Neural cell (in vitro differentiated cells): ENCODE results near the gene PAX6.

Source experiments
- CTCF ChIP-seq: fragments of 450-650 bp; IDR thresholded peaks from 2 replicates; pipeline ENCODE4 v1.5.1; 2014; ENCODE audit warnings: antibody characterized with exemption, mild to moderate bottlenecking, moderate library complexity; ENCODE audit not compliant: poor library complexity, severe bottlenecking
- EP300 ChIP-seq: fragments of 450-650 bp; conservative IDR thresholded peaks from 2 replicates; pipeline ENCODE4 v1.6.1; 2014; ENCODE audit warnings: antibody characterized with exemption, mild to moderate bottlenecking, moderate library complexity; ENCODE audit not compliant: poor library complexity, severe bottlenecking
- EZH2 ChIP-seq: fragments of 200-600, 300-800 bp; shearing (Covaris generic), sonication (generic); IDR thresholded peaks from 2 replicates; pipeline ENCODE4 v1.6.1; 2014; ENCODE audit warnings: antibody characterized with exemption, low read length, borderline replicate concordance, mild to moderate bottlenecking; ENCODE audit not compliant: insufficient read depth, poor library complexity, severe bottlenecking
- MXI1 ChIP-seq: fragments of 450-650 bp; conservative IDR thresholded peaks from 2 replicates; pipeline ENCODE4 v1.6.1; 2014; ENCODE audit warnings: antibody characterized with exemption, mild to moderate bottlenecking; ENCODE audit not compliant: poor library complexity, severe bottlenecking
- POLR2AphosphoS5 ChIP-seq: IDR thresholded peaks from 2 replicates; pipeline ENCODE4 v1.6.1; 2012
- RAD21 ChIP-seq: fragments of 450-650 bp; conservative IDR thresholded peaks from 2 replicates; pipeline ENCODE4 v1.6.1; 2014; ENCODE audit warnings: antibody characterized with exemption, mild to moderate bottlenecking, moderate library complexity
- SMC3 ChIP-seq: fragments of 450-650 bp; conservative IDR thresholded peaks from 2 replicates; pipeline ENCODE4 v1.6.1; 2014; ENCODE audit warnings: antibody characterized with exemption, mild to moderate bottlenecking, moderate library complexity; ENCODE audit not compliant: poor library complexity
- TAF1 ChIP-seq: IDR thresholded peaks from 2 replicates; pipeline ENCODE4 v1.6.1; 2012; ENCODE audit warnings: low read depth
- TF ChIP-seq, protein P1 (sequence below): IDR thresholded peaks from 2 replicates; pipeline ENCODE4 v1.6.1; 2012; ENCODE audit warnings: borderline replicate concordance

DNA sequence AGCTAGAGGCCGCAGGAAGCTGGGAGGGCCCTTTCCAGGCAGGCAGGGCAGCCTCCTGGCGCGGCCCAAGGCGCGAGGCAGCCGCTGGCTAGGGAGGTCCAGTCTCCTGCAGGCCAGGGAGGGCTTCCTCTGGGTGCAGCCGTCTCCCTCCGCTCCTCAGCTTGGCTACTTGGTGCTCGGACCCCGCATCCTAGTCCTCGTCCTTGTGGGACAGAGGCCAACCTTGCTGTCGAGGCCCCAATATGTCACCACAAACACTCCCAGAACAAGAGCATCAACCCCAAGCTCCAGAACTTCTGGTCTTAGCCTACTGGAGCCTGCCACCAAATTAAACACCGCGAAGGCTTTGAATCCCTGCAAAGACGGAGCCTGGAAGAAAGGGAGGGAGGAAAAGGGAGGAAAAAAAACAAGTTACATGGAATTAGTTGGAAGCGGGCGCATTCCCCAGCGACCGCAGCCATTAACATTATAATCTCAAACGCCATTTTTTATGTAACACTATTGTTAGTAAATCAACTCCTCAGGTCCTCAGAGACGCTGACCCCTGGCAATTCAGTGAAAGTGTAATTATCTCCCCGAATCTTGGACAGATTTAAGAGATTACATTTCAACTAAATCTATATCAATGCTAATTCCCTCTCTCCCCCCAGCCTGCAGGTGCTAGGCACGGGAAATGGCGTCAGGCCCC lies 12.7 kb upstream of the PAX6 start:
- TF ChIP-seq CTCF (no peak), EZH2 (no peak), POLR2AphosphoS5 (no peak), TAF1 (no peak), SMC3 (no peak), RAD21 (no peak), EP300 (no peak), MXI1 (no peak)
- TF ChIP-seq, protein P1, sequence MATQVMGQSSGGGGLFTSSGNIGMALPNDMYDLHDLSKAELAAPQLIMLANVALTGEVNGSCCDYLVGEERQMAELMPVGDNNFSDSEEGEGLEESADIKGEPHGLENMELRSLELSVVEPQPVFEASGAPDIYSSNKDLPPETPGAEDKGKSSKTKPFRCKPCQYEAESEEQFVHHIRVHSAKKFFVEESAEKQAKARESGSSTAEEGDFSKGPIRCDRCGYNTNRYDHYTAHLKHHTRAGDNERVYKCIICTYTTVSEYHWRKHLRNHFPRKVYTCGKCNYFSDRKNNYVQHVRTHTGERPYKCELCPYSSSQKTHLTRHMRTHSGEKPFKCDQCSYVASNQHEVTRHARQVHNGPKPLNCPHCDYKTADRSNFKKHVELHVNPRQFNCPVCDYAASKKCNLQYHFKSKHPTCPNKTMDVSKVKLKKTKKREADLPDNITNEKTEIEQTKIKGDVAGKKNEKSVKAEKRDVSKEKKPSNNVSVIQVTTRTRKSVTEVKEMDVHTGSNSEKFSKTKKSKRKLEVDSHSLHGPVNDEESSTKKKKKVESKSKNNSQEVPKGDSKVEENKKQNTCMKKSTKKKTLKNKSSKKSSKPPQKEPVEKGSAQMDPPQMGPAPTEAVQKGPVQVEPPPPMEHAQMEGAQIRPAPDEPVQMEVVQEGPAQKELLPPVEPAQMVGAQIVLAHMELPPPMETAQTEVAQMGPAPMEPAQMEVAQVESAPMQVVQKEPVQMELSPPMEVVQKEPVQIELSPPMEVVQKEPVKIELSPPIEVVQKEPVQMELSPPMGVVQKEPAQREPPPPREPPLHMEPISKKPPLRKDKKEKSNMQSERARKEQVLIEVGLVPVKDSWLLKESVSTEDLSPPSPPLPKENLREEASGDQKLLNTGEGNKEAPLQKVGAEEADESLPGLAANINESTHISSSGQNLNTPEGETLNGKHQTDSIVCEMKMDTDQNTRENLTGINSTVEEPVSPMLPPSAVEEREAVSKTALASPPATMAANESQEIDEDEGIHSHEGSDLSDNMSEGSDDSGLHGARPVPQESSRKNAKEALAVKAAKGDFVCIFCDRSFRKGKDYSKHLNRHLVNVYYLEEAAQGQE = no peak
